NT2/D1 (cell line): ENCODE data around the gene TRIM8.

Source experiments
- DNase-seq: peaks from one replicate; pipeline ENCODE4 v3.0.0-alpha.2; 2011; ENCODE audit warnings: low read depth, low spot score
- H3K27me3 ChIP-seq: 2 replicates; pipeline ENCODE4 v1.6.0; 2011; ENCODE audit warnings: mild to moderate bottlenecking; ENCODE audit not compliant: insufficient read length, insufficient read depth
- H3K36me3 ChIP-seq: 2 replicates; pipeline ENCODE4 v1.6.1; 2011; ENCODE audit warnings: mild to moderate bottlenecking, low read length, mixed read lengths; ENCODE audit not compliant: insufficient read depth, insufficient read length
- H3K4me1 ChIP-seq: 2 replicates; pipeline ENCODE4 v1.5.1; 2011; ENCODE audit not compliant: insufficient read depth, insufficient read length
- H3K4me3 ChIP-seq: 2 replicates; pipeline ENCODE4 v1.5.1; 2011; ENCODE audit warnings: low read depth; ENCODE audit not compliant: insufficient read length
- H3K9ac ChIP-seq: 2 replicates; pipeline ENCODE4 v1.6.0; 2011; ENCODE audit warnings: low read depth; ENCODE audit not compliant: insufficient read length
- H3K9me3 ChIP-seq: 2 replicates; pipeline ENCODE4 v1.5.1; 2011; ENCODE audit warnings: mild to moderate bottlenecking, low read length; ENCODE audit not compliant: insufficient read depth
- SUZ12 ChIP-seq: IDR thresholded peaks from 2 replicates; pipeline ENCODE4 v1.6.1; 2011; ENCODE audit not compliant: insufficient read length, insufficient read depth; ENCODE audit errors: extremely low read depth
- YY1 ChIP-seq: IDR thresholded peaks from 2 replicates; pipeline ENCODE4 v1.6.1; 2011; ENCODE audit not compliant: insufficient read length, insufficient read depth
- ZNF274 ChIP-seq: IDR thresholded peaks from 2 replicates; pipeline ENCODE4 v1.6.1; 2011; ENCODE audit warnings: mild to moderate bottlenecking, low read depth, low read length

TRIM8 gene

GRCh38 chr10:102633848-102634247 is 10.4 kb upstream of the TRIM8 start:
- peaks cover 11% of the 10 kb centered on the region for H3K36me3 ChIP-seq
- H3K4me1 ChIP-seq: peaks cover 23% of the 10 kb centered on the region
- H3K9ac ChIP-seq: no peak overlapping the region
- H3K4me3 ChIP-seq: no peak overlapping the region
- TF ChIP-seq YY1 (no peak), ZNF274 (no peak), SUZ12 (no peak)
- H3K9me3 ChIP-seq: no peaks in the 10 kb centered on the region
- H3K27me3 ChIP-seq: no peaks in the 10 kb centered on the region
- no peak for DNase-seq

DNA sequence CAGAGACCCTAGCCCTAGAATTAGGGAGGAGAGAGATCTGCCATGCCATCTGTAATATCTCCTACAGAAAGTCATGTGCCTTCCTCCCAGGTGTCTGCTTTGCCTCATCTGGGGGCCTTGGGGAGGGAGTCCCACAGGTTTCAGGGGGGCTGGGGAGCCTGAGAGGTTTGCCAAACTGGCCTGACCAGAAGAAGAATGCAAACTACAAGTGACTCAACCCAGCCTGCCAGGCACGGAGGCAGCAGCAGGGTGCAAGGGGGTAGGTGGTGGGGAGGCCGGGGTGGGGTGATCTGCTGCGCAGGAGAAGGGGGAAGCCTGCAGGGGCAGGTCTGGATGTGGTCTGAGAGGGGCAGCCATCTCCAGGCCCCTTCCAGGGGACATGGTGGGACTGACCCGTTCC is 9.6 kb upstream of the TRIM8 start:
- H3K9me3 ChIP-seq: no peaks in the 10 kb centered on the region
- H3K36me3 ChIP-seq: peaks cover 11% of the 10 kb centered on the region
- no peaks in the 10 kb centered on the region for H3K27me3 ChIP-seq
- no peak for DNase-seq
- no peak overlapping the region for H3K4me3 ChIP-seq
- no peak overlapping the region for H3K9ac ChIP-seq
- H3K4me1 ChIP-seq: peaks cover 23% of the 10 kb centered on the region
- no peak for TF ChIP-seq ZNF274
- no peak for TF ChIP-seq YY1
- no peak for TF ChIP-seq SUZ12

DNA sequence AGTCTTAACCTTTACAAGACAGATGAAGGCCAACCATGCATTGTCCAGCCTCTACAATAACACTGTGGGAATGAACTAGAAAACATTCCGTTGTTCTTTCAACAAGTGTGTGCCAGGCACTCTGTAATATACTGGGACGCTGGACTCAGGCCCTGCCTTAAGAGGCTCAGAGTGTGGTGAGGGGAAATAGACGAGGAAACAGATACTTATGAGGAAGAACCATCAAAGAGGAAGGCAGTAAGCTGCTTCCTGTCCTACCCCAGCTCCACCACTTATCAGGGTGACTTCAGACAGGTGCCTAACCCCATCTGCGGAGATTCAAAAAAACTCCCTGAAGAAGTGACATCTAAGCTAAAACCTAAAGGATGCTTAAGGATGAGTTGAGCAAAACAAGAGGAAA is 8.9 kb upstream of the TRIM8 start:
- no peak overlapping the region for H3K4me3 ChIP-seq
- no peak for DNase-seq
- H3K36me3 ChIP-seq: peaks cover 11% of the 10 kb centered on the region
- peaks cover 17% of the 10 kb centered on the region for H3K4me1 ChIP-seq
- H3K9ac ChIP-seq: no peak overlapping the region
- no peak for TF ChIP-seq ZNF274
- no peak for TF ChIP-seq YY1
- no peak for TF ChIP-seq SUZ12
- no peaks in the 10 kb centered on the region for H3K9me3 ChIP-seq
- H3K27me3 ChIP-seq: no peaks in the 10 kb centered on the region

DNA sequence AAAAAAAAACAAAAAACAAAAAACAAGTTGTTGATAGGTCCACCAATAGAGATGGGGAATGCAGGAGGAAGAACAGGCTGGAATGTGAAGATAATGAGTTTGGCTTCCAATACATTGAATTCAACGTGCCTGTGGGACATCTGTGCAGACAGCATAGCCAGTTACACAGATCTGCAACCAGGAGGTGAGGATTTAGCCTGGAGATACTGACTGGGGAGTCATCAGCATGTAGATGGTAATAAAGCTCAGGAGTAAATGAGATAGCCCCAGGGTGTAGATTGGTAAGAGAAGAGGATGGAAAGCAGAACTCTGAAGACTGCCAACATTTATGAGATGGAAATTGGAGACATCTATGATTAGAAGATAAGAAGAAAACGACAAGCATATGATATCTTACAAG is 4.7 kb upstream of the TRIM8 start:
- Histone ChIP-seq H3K9ac (no peak overlapping the region), H3K27me3 (no peaks in the 10 kb centered on the region), H3K9me3 (no peaks in the 10 kb centered on the region), H3K4me1 (peaks cover under 1% of the 10 kb centered on the region), H3K36me3 (peaks cover under 1% of the 10 kb centered on the region), H3K4me3 (no peak overlapping the region)
- no peak for DNase-seq
- TF ChIP-seq SUZ12 (no peak), YY1 (no peak), ZNF274 (no peak)

DNA sequence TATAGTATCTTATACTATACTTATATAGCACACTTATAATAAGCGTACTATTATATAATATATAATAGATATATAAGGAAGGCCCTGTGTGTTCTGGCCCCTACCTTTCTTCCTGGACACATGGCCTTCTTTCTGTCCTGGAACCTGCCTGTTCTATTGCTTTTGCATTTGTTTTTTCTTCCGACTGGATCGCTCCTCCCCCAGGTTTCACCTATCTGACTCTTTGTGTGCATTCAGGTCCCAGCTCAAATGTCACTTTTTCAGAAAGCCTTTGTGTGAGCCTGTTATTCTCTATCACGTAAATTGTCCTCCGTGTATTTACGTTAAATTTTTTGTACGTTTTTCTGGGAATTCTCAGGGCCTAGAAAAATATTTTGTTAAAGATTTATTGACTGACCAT is 2.9 kb upstream of the TRIM8 start:
- Histone ChIP-seq H3K9me3 (no peaks in the 10 kb centered on the region), H3K36me3 (peaks cover 7% of the 10 kb centered on the region), H3K4me3 (peak overlapping the region; percentile 31), H3K27me3 (no peaks in the 10 kb centered on the region), H3K9ac (no peak overlapping the region), H3K4me1 (peaks cover 2% of the 10 kb centered on the region)
- DNase-seq: no peak
- TF ChIP-seq YY1 (no peak), ZNF274 (no peak)

GRCh38 chr10:102641880-102642735 is 2.2 kb upstream of the TRIM8 start:
- TF ChIP-seq ZNF274: no peak
- no peak for TF ChIP-seq YY1
- no peak for TF ChIP-seq SUZ12
- Histone ChIP-seq H3K36me3 (peaks cover 11% of the 10 kb centered on the region), H3K27me3 (no peaks in the 10 kb centered on the region), H3K9ac (peak overlapping the region; percentile 59), H3K4me1 (peaks cover 2% of the 10 kb centered on the region), H3K9me3 (no peaks in the 10 kb centered on the region), H3K4me3 (peak overlapping the region; percentile 55)
- peak; percentile 91 for DNase-seq

DNA sequence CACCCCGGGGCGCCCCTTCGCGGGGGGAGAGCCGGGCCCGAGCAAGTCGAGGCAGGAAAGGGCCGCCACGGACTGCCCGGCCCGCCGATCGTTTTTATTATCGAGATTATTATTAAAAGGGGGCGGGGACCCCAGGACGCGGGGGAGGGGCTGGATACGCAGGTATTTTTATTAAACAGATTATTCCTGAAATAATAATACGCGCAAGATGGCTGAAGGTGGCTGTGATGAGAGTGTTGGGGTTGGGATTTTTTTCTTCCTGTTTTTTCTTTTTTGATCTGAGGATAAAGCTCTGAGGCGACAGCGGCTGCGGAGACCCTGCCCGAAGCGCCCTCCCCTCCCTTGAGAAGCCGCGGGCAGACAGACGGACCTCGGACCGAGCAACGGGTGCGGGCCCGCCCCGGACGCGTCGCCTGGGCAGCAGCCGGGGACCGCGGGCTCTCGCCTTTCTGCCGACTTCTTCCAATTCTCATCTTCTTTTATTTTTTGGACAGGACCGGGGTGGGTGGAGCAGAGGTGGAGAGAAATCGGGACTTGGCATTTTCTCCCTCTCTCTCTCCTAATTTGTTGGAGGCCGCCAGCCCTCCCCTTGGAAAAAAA is 1.4 kb upstream of the TRIM8 start:
- Histone ChIP-seq H3K9me3 (no peaks in the 10 kb centered on the region), H3K36me3 (peaks cover 19% of the 10 kb centered on the region), H3K9ac (peak overlapping the region; percentile 81), H3K4me1 (peaks cover 2% of the 10 kb centered on the region), H3K27me3 (no peaks in the 10 kb centered on the region), H3K4me3 (peak overlapping the region; percentile 55)
- no peak for TF ChIP-seq SUZ12
- TF ChIP-seq ZNF274: no peak
- no peak for TF ChIP-seq YY1
- DNase-seq: no peak
